ENCODE results near the gene PNPLA7.

GRCh38 chr9:137574192-137574591 is 24.0 kb upstream of the PNPLA7 start:
- TF ChIP-seq MAX (IDR thresholded peaks at IDR 0.05) (no peak), HNF4A (conservative IDR thresholded peaks at IDR 0.05) (no peak), SP1 (IDR thresholded peaks at IDR 0.05) (no peak), RXRA (IDR thresholded peaks at IDR 0.05) (no peak), REST (IDR thresholded peaks at IDR 0.05) (no peak), ATF3 (IDR thresholded peaks at IDR 0.05) (no peak), RAD21 (IDR thresholded peaks at IDR 0.05) (no peak), YY1 (IDR thresholded peaks at IDR 0.05) (no peak), HNF4G (IDR thresholded peaks at IDR 0.05) (no peak), ZBTB33 (IDR thresholded peaks at IDR 0.05) (no peak), GABPA (IDR thresholded peaks at IDR 0.05 in 1 of 2, conservative IDR thresholded peaks at IDR 0.05 in 1 of 2) (no peak), TAF1 (conservative IDR thresholded peaks at IDR 0.05) (no peak), FOXA1 (IDR thresholded peaks at IDR 0.05) (no peak)
- TF ChIP-seq, protein P1, sequence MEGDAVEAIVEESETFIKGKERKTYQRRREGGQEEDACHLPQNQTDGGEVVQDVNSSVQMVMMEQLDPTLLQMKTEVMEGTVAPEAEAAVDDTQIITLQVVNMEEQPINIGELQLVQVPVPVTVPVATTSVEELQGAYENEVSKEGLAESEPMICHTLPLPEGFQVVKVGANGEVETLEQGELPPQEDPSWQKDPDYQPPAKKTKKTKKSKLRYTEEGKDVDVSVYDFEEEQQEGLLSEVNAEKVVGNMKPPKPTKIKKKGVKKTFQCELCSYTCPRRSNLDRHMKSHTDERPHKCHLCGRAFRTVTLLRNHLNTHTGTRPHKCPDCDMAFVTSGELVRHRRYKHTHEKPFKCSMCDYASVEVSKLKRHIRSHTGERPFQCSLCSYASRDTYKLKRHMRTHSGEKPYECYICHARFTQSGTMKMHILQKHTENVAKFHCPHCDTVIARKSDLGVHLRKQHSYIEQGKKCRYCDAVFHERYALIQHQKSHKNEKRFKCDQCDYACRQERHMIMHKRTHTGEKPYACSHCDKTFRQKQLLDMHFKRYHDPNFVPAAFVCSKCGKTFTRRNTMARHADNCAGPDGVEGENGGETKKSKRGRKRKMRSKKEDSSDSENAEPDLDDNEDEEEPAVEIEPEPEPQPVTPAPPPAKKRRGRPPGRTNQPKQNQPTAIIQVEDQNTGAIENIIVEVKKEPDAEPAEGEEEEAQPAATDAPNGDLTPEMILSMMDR (IDR thresholded peaks at IDR 0.05; ENCODE audit: low read depth, low read length, missing input control) = no peak
